ENCODE measurements around the gene LIPT2.

DNA sequence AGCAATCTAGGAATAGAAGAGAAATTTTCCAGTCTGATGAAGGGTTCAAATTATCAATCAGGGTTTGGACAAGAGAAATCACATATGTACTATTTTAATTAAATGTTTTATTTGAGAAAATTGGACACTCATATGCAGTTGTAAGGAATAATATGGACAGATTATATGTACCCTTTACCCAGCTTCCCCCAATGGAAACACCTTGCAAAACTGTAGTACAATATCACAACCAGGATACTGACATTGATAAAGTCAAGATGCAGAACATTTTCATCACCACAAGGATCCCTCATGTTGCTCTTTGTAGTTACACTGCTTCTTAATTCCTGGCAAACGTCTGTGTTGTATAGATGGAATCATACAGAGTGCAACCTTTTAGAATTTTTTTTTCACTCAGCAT lies 1.4 kb upstream of the LIPT2 start:
- TF ChIP-seq, protein P1, sequence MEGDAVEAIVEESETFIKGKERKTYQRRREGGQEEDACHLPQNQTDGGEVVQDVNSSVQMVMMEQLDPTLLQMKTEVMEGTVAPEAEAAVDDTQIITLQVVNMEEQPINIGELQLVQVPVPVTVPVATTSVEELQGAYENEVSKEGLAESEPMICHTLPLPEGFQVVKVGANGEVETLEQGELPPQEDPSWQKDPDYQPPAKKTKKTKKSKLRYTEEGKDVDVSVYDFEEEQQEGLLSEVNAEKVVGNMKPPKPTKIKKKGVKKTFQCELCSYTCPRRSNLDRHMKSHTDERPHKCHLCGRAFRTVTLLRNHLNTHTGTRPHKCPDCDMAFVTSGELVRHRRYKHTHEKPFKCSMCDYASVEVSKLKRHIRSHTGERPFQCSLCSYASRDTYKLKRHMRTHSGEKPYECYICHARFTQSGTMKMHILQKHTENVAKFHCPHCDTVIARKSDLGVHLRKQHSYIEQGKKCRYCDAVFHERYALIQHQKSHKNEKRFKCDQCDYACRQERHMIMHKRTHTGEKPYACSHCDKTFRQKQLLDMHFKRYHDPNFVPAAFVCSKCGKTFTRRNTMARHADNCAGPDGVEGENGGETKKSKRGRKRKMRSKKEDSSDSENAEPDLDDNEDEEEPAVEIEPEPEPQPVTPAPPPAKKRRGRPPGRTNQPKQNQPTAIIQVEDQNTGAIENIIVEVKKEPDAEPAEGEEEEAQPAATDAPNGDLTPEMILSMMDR (IDR thresholded peaks at IDR 0.05), result no peak
- no peak for TF ChIP-seq ZFX (IDR thresholded peaks at IDR 0.05; ENCODE audit: borderline replicate concordance)
